GM12801 (cell line): ENCODE results near the gene AVPI1.

Experiments used
- TF ChIP-seq, protein P1 (sequence below): IDR thresholded peaks from one replicate; pipeline ENCODE4 v1.5.1; 2011; ENCODE audit warnings: control low read depth; ENCODE audit not compliant: insufficient read length; ENCODE audit errors: extremely low read depth

The AVPI1 gene

DNA sequence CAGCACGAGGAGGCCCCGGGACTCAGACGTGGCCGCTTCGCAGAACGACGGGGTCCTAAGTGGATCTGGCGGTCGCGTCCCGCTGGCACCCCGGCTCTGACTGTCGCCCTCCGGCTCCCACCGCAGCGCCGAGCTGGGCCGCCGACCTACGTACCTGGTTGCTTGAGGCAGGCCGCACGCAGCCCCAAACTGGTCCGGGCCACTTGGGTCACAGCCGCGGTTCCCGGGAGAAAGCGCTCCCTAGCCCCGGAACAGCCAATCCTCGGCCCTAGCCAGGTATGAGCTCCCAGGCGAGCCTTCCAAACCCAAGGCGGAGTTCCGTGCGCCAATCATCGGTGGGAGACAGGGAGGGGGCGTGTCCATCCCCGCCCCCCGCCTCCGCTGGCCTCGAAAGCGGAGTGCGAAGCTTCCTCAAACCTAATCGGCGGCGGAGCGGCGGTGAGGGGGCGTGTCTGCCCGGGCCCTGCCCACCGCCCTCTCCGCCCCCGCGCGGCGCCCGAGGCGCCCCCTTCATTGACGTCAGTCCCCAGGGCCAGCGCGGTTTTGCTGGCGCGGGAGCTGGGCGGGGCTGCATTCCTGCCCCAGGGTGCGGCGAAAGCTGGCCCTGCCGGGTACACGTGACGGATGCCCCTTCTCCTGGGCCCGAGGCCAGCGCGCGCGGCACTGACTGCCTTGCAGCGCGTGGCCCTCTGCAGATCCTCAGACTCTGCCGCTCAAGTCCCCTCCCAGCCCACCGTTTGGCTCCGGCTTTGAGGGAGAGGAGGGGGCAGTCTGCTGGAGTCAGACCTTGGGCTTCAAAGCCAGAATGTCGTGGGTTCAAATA is at the start of gene AVPI1:
Gene AVPI1 (minus strand): TSS at position 280 of the 823 bp plus-strand sequence. CDS start 7,336 bp downstream, outside the sequence.
- TF ChIP-seq, protein P1, sequence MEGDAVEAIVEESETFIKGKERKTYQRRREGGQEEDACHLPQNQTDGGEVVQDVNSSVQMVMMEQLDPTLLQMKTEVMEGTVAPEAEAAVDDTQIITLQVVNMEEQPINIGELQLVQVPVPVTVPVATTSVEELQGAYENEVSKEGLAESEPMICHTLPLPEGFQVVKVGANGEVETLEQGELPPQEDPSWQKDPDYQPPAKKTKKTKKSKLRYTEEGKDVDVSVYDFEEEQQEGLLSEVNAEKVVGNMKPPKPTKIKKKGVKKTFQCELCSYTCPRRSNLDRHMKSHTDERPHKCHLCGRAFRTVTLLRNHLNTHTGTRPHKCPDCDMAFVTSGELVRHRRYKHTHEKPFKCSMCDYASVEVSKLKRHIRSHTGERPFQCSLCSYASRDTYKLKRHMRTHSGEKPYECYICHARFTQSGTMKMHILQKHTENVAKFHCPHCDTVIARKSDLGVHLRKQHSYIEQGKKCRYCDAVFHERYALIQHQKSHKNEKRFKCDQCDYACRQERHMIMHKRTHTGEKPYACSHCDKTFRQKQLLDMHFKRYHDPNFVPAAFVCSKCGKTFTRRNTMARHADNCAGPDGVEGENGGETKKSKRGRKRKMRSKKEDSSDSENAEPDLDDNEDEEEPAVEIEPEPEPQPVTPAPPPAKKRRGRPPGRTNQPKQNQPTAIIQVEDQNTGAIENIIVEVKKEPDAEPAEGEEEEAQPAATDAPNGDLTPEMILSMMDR, result no peak

- TF ChIP-seq, protein P1, result no peak
These were observed 49.4 kb upstream of the AVPI1 start for GRCh38 chr10:97736403-97736901.

- TF ChIP-seq, protein P1, result no peak
These were observed 47.0 kb upstream of the AVPI1 start for GRCh38 chr10:97734021-97734420.

- TF ChIP-seq, protein P1, result no peak
These were observed 46.2 kb upstream of the AVPI1 start for GRCh38 chr10:97733256-97733655.

GRCh38 chr10:97732052-97732359 is 45.0 kb upstream of the AVPI1 start:
- TF ChIP-seq, protein P1, result no peak

- TF ChIP-seq, protein P1, result no peak
These were observed 44.5 kb upstream of the AVPI1 start for GRCh38 chr10:97731346-97732051.

DNA sequence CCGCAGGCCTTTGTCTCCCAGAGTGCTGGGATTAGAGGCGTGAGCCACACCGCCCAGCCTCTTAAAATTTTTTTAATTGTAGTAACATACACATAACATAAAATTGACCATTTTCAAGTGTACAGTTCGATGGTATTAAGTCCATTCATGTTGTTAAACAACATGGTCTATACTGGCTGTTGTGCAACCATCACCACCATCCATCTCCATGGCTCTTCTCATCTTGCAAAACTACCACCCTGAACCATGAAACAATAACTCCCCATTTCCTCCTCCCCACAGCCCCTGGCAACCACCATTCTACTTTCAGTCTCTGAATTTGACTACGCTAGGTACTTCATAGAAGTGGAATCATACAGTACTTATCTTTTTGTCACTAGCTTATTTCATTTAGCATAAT is 42.0 kb upstream of the AVPI1 start:
- TF ChIP-seq, protein P1, result no peak
